GM19455 (cell line): ENCODE results near the gene MTCH1.
A peak's percentile ranks its signal among the peaks of the same experiment; 100 is the strongest.

Source experiments
- ATAC-seq: cut with Tn5 transposase; IDR thresholded peaks from one replicate; pipeline ENCODE4 v1.9.1; 2021; ENCODE audit not compliant: unreplicated experiment

The MTCH1 gene

DNA sequence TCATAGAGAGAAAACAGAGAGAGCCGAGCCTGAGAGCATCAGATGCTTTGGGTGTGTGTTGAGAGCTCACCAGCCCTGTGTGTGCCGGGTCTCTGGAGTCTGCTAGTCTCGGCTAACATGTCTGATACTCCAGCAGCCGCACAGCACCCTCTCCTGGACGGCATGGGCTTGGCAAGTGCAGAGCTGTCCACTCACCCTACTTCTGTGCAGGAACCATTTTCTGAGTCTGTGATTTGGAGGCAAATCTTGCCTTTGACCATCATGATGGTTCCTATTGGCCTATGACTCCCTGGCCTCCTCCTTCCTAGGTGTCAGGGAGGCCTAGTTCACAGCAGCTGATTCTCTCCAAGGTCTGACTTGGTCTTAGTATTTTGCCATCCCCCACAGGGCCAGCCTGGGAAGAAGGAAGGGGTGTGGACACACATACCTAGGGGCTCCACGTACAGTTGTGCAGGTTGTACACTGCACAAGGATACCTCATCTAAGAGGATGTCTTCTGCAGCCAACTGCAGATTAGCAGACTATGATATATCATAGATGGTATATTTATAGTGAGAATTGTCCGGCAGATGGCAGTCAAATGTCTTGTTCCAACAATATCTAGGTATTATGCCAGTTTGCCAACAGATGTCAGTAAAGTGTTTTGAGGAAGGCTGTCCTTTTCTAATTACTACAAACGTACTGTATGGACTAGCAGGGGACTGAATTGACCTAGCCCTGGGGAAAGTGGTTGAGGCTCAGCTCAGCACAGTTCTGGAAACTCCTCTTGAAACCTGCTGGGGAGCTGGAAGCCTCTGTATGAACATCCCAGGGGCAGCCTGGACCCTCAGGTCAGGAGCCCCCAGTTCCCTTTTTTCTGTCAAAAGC, 32.4 kb upstream of the MTCH1 start:
- peak; percentile 85 for ATAC-seq

DNA sequence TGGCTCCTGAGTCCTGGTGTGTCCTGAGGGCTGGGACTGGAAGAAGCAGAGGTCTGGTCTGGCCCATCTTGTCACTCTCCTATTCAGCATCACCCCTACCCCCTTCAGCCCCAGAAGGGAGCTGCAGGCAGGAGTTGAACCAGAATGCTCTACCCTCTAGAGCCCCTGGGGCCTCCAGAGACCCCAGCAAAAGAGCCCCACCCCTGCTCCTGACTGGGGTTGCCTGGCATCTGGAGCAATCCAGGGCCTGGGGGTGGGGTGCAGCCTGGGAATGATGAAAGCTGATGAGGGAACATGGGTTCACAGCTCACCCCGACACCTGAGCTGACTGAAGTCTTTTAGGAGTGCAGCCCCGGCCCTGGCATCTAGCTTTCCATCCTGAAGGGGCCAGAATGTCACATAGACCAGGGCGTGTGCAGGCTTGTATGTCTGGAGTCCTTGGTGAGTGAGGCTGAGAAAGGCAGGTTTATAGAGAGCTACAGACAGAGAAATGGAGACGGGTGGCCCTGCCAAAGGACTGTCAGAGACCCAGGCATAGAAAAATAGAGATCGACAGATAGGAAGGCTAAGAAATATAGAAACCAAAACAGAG, 31.7 kb upstream of the MTCH1 start:
- no peak for ATAC-seq

DNA sequence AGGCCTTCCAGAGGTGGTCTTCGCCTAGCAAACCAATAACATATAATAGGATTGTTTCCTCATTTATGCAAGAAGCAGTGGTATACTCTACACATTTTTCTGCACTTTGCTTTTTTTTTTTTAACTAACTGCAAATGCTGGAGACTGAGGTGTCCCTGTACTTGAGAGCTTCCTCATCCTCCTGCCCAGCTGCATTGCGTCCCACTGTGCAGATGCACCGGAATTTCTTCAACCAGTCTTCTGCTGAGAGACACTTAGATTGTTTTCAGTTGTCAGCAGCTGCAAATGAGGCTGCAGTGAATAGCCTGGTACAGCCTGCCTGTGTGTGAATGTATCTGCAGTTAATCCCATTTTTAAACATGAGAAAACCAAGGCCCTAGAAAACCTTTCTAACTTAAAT, 31.0 kb upstream of the MTCH1 start:
- ATAC-seq = no peak

DNA sequence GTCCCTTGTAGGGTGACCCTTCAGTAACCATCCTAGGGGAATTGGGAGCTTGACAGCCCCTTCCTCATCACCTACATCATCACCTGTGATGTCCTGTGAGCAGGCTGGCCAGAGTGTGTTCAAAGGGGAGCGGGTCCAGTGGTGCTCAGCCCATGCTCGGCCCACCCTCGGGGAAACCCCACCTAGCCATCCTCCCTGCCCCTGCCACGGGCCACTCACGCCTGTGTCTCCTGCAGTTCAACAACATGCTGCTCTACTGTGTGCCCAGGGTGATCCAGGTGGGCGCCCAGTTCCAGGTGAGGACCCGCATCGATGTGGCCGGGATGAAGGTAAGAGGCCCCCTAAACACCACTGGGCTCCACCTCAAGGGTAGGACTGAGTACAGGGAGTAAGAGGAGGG, 29.5 kb upstream of the MTCH1 start:
- ATAC-seq = no peak

DNA sequence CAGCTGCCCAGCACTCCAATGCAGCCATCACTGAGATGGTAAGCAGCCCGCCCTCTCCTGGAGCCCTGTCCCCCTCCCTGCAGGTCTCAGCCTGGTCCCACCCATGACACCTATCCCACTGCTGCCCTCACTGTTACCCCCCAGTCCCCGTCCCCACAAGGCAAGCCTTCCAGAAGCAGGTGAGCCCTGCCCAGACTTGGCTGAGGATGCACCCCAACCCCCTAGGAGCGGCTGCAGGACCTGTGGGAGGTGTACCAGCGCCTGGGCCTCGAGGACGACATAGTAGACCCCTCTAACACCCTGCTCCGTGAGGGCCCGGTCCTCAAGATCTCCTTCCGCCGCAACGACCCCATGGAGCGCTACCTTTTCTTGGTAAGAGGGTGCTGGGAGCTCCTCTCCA, 28.7 kb upstream of the MTCH1 start:
- no peak for ATAC-seq

DNA sequence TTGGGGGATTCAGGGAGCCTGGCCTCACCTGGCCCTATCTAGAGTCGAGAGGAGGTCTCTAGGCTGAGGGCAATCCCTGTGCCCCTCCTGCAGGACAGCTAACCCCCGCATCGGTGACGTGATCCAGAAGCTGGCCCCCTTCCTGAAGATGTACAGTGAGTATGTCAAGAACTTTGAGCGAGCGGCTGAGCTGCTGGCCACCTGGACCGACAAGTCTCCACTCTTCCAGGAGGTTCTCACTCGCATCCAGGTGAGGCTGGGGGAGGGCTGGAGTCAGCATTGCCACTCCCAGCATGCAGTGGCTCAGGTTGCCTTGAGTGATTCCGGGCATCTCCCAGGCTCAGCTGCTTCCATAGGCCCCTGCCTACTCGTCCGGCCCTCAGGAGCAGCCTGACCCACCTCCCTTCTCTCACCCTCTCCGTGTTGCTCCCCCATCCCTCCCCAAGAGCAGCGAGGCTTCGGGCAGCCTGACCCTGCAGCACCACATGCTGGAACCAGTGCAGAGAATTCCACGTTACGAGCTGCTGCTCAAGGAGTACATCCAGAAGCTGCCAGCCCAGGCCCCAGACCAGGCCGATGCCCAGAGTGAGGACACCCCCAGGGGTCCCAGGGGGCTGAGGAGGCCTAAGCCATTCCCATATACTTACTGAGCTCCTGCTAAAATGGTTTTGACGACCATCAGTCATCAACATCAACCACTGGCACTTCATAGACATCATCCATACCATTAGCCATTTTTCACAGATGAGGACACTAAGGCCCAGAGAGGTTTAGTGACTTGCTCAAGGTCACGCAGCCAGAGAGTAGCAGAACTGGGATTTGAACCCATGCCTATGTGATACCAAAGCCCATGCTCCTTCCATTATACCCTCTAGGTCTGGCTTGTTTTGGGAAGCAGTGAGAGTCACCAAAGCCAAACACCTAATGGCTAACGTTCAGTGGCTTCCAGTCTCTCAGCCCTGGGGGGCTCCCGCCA, 27.8 kb upstream of the MTCH1 start:
- ATAC-seq = no peak

DNA sequence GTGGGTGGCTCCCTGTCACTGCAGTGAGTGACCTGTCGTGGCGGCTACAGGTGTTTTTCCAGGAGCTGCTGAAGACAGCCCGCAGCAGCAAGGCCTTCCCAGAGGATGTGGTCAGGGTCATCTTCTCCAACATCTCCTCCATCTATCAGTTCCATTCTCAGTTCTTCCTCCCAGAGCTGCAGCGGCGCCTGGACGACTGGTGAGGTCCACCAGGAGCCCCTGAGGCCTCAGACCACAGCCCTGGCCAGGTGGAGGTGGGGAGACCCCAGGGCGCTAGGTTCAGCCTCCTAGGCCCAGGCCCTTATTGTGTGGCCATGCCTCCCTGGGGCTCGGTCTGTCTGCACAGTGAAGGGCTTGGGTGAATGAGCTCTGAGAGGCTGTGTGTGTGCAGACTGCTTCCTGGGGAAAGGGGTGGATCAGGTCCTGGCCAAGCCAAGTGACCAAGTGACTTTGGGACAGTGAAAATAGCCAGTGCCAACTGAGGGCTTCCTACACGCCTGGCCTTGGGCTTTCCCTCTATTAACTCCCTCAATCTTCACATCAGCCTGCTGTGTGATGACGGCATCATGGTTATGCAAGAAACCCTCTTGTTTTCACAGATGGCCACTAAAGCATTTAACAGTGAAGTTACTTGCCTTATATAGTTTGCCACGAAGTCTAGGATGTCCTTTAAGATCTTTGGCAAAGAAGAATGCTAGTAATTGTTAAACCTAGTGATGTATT, 25.8 kb upstream of the MTCH1 start:
- ATAC-seq = no peak

DNA sequence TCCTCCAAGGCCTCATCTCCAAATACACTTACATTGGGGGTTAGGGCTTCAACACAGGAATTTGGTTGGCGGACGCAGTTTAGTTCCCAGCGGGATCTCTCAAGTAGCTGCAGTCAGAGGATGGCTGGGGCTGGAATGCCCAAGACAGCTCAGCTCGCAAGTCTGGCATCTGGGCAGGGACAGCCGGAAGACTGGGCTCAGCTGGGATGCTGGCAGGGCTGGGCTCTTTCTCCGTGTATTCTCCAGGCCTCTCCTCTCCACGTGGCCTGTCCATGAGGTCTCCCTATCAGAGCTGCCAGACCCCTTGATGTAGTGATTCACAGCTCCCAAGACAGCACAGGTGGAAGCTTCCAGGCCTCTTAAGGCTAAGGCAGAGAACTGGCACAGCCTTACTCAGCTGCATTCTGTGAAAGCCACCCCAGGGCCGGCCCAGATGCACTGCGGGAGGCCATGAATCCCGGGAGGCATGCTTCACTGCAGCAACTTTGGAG, 24.5 kb upstream of the MTCH1 start:
- ATAC-seq = no peak

DNA sequence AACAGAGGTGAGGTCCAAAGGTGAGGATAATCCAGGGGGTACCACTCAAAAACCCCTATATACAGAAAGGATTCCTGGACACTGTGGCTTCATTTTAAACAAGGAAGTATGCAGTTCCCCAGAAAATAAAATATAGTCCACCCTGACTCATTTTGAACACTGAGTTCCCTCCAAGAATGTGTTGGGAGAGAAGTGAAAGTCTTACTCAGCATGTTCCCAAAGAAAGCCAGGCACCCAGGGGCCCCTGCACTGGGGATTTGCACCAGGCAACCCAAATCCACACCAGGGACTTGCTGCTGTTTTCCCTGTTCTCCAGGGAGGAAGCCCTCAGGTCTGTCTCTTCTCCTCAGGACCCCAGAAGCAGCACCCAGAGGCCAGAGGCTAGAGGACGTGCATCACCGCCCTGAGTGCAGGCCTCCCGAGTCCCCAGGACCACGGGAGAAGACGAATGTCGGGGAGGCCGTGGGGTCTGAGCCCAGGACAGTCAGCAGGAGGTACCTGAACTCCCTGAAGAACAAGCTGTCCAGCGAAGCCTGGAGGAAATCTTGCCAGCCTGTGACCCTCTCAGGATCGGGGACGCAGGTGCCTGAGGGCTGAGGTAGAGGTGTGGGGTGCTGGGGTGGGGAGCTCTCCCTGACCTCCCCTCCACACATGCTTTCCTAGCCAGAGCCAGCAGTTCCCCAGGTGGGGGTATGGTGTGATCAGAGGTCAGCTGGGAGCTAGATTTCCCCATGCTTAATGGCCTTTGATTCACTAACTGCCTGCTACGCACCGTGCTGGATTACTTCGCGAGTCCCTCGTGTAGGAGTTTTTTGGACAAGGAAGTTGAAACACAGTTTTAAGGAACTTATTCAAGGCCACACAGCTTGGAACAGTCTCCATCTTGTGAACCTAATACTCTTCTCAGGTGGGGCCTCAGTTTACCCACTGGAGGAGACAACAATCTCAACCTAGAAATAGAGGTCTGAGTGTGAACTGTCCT, 22.8 kb upstream of the MTCH1 start:
- ATAC-seq = no peak

DNA sequence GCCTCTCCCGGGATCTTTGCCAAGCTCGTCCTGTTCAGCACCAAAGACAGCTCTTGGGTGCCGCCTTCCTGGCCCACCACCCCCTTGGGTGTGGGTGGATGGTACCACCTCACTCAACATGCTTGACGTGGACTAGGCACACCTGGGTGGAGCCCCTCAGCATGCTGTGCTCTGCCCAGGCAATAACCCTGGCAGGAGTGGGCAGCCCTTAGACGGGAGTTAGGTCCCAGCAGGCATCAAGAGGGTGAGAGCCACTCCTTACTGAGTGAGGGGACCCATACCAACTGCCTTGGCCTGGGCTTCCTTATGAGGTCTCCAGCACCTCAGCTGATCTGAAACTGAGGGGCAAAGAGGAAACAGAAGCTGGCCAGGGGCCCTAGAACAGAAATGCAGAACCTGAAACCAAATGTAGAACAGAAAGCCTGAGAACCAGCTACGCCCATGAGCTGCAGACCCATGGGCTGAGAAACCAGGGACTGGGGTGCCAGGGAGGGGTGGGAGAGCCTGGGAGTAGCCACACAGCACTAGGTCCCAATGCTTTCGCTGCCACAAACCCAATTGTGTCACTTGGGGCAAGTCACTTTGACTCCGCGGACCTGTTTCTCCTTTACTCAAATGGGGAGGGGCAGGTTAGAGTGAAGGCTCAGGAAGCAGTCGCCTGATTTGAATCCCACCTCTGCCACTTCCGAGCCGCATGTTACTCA, 21.5 kb upstream of the MTCH1 start:
- ATAC-seq = no peak

DNA sequence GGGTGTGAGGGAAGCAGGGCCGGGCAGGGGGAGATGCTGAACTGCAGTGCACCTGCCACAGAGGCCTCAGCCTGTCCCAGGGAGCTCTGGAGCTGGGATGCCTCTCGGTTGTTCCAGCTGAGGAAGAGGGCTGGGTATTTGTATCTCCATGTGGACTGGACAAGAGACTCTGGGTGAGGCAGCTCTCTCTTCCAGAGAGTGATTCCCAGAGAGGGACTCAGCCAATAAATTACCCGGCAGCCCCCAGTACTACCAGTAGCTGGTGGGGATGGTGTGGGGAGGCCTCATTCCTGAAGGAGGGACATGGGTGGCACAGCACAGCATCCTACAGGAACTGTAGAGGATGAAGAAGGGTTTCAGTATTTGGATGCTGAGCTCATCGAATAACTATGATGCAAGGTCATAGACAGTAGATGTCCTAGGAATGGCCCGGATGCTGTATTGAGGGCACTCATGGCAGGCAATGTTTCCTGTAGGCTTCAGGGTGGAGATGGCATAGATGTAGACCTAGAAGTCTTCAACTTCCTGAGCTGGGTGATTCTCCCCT, 20.9 kb upstream of the MTCH1 start:
- no peak for ATAC-seq

DNA sequence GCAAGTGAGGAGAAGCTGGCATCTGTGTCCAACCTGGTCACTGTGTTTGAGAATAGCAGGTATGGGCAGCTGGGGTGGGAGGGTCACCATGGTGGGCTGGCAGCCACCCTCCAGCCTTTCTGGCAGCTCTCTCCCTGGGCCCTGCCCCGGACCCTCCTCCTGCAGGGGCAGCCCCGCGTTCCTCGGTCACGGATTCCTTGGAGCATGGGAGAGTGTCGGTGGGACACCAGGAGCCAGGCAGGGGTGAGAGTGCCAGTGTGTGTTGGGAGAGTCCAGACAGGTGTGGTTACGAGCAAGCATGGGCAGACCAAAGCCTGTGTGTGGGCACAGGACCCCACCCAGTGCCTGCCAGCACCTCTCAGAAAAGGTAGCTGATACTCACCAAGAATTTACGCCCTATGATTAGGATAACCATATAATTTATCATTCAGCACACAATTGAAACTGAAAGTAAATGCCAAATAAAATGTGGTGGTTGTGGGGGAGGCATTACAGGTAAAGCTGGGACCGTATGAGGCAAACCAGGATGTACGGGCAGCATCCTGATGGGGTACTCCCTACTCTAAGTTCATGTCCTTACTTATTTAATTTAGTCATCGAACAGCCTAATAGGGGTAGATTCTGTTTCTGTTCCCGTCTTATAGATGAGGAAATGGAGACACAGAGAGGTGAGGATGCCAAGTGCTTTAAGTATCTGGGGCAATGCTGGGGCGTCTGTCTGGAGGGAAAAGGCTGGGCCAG, 20.0 kb upstream of the MTCH1 start:
- no peak for ATAC-seq

DNA sequence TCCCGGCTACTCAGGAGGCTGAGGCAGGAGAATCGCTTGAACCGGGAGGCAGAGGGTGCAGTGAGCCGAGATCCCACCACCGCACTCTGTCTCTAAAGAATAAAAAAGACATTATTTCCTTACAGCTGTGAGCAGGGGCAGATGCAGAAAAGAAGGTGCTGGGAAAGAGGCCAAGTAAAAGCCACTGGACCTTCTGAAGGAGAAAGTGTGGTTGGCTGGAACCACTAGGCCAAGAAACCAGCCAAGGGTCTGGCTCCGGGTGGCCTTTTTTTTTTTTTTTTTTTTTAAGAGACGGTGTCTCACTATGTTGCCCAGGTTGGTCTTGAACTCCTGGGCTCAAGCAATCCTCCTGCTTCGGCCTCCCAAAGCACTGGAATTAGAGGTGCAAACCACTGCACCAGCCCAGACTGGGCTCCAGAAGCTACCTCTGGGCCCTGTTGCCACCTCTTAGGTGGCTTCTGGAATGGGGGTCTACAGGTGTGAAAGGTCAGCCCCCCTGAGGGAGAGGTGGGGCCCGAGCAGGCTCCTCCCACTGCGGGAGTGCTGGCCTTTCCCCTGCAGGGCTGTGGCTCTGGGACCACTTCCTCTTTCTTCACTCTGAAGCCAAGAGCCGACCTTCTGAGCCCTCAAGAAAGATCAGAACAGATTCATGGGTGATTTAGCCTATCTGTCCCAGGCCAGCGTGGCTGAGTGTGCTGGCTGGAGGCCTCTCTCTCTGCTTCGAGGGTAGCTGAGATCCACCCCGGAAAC, 19.2 kb upstream of the MTCH1 start, which contains the start of gene FGD2:
TSS of gene FGD2 (plus strand) at position 595 of the 750 bp plus-strand sequence. CDS start 163 bp downstream, outside the sequence.
- ATAC-seq = peak; percentile 71

DNA sequence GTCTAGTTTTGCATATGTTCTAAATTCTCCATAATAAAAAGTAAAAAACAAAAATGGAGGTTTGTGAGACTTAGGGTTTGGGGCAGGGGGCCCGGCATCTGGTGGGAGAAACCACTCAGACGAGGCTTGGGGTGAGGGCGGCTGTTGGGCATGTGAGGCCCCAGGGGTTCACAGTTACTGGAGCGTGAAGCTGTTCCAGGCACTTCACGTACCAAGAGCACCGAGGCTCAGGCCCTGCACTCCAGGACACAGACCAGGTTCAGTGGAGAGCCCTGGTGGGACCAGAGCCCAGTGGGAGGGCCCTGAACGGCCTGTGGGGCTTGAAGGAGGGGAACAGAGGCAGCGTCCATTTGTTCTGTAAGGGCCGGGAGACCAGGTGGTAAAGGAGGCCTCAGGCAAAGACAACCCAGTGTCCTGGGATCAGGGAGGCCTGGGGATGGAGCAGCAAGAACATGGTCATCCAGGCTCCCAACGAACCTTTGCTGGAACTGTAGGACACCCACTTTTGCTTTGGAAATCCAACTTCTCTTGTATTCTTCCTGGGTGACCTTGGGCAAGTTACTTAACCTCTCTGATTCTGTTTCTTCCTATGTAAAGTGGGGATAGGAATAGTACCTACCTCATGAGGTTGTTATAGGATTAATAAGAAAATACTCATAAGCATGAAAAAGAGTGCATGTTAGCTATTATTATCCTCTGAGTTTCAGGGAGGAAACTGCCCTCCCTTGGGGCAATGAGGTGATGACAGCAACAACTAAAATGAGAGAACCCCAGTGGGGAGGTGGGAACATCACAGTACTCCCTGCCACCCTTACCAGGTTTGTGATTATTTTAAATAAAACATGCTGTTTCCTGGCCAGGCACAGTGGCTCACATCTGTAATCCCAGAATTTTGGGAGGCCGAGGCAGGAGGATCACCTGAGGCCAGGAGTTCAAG, 18.3 kb upstream of the MTCH1 start:
- ATAC-seq = no peak

DNA sequence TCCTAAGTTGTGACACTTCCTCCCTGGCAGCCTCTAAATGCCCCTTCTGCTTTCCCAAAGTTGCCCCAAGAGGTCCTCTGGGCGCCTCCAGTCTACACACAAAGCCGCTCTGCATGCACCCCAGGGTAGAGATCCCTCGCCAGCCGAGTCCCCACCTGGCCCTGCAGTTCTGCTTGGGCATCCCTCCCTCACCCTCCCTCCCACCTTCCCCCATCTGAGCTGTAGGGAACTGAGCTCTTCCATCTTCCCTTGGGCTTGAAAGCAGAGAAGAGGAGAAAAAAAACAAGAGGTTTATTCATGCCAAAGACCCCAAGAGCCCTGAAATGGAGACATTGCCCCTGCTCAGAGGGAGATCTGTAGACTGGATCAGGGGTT, 13.7 kb upstream of the MTCH1 start:
- ATAC-seq = no peak
